H54 (cell line): ENCODE measurements around the gene SYDE1.
"Not testable (repeated sequence)": the region's sequence is repeated elsewhere in the genome, so short reads cannot be mapped to it uniquely, and the experiment has no call there.

ENCODE experiments used
- DNase-seq: peaks from one replicate; pipeline ENCODE4 v3.0.0; 2011; ENCODE audit warnings: low spot score, mixed read lengths; ENCODE audit not compliant: insufficient read length
- FAIRE-seq: peaks from 3 replicates; lab custom pipeline; 2011; peaks lifted over from hg19 to GRCh38; lab: Jason Lieb, UNC
- POLR2A ChIP-seq: IDR thresholded peaks from 2 replicates; pipeline ENCODE4 v1.6.1; 2011; ENCODE audit warnings: low read depth, mild to moderate bottlenecking, low read length

Gene SYDE1, protein sequence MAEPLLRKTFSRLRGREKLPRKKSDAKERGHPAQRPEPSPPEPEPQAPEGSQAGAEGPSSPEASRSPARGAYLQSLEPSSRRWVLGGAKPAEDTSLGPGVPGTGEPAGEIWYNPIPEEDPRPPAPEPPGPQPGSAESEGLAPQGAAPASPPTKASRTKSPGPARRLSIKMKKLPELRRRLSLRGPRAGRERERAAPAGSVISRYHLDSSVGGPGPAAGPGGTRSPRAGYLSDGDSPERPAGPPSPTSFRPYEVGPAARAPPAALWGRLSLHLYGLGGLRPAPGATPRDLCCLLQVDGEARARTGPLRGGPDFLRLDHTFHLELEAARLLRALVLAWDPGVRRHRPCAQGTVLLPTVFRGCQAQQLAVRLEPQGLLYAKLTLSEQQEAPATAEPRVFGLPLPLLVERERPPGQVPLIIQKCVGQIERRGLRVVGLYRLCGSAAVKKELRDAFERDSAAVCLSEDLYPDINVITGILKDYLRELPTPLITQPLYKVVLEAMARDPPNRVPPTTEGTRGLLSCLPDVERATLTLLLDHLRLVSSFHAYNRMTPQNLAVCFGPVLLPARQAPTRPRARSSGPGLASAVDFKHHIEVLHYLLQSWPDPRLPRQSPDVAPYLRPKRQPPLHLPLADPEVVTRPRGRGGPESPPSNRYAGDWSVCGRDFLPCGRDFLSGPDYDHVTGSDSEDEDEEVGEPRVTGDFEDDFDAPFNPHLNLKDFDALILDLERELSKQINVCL

DNA sequence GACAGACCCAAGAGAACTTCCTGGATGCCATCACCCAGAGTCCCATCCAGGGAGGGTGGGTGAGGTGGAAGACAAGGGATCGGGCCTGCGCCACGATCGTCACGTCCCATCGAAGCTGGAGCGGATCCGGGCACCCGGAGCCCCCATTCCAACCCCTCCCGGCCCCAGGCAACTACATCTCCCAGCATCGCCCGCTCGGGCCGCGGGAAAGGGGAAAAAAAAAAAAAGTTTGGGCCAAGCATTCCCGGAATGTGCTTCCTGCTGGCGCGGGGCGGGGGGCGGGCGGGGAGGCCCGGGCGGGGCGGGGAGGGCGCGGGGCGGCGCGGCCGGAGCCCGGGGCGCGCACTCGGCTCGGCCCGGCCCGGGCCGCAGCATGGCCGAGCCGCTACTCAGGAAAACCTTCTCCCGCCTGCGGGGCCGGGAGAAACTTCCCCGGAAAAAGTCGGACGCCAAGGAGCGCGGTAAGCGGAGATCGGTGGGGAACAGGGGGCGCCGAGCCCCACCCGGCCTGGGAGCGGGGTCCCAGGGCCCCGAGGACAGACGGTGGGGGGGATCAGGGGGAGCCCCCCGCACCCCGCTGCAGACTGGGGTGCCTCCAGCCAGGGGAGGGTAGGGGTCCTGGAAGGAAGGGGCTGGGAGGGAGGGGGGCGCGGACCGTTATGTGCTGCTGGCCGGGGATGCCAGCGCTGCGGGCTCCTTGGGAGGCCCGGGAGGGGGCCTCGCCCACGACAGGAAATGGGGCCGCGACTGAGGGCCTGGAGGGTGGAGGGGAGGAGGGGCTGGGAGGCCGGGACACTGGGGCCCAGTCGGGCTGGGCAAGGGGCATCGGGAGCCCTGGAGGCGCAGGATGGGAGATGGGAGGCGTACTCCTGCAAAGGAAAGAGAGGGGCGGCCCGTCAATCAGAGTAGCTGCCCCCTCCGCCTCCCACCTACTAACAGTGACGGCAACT is at the start of gene SYDE1:
Gene SYDE1 (plus strand): TSS at position 341 of the 950 bp plus-strand sequence. CDS start 33 bp downstream, at position 374.
- FAIRE-seq: no peak
- peak; percentile 48 for TF ChIP-seq POLR2A
- DNase-seq: peak; percentile 83

DNA sequence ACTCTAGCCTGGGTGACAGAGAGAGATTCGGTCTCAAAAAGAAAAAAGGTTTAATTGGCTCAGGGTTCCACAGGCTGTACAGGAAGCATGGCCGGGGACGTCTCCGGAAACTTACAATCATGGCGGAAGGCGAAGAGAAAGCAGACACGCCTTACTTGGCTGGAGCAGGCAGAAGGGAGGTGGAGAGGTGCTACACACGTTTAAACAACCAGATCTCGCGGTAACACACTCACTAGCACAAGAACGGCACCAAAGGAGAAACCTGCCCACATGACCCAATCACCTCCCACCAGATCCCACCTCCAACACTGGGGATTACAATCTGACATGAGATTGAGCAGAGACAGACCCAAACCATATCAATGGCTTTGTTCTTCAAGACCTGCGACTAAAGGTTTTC is 45.2 kb upstream of the SYDE1 start:
- TF ChIP-seq POLR2A: no peak
- DNase-seq: no peak
- FAIRE-seq: no peak

DNA sequence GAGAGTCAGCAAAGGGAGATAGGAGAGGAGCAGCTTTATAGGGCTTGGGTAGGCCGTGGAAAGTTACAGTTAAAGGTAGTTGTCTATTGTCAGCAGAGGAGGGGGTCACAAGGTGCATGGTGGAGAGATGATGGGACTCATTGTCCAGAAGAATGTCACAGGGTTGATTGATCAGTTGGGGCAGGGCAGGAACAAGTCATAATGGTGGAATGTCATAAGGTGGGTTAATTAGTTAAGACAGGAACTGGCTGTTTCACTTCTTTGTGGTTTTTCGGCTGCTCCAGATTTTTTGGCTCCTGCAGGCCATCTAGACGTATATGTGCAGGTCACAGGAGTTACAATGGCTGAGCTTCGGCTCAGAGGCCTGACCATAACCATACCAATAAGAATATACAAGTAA is 36.8 kb upstream of the SYDE1 start:
- DNase-seq, FAIRE-seq: not testable (repeated sequence)

DNA sequence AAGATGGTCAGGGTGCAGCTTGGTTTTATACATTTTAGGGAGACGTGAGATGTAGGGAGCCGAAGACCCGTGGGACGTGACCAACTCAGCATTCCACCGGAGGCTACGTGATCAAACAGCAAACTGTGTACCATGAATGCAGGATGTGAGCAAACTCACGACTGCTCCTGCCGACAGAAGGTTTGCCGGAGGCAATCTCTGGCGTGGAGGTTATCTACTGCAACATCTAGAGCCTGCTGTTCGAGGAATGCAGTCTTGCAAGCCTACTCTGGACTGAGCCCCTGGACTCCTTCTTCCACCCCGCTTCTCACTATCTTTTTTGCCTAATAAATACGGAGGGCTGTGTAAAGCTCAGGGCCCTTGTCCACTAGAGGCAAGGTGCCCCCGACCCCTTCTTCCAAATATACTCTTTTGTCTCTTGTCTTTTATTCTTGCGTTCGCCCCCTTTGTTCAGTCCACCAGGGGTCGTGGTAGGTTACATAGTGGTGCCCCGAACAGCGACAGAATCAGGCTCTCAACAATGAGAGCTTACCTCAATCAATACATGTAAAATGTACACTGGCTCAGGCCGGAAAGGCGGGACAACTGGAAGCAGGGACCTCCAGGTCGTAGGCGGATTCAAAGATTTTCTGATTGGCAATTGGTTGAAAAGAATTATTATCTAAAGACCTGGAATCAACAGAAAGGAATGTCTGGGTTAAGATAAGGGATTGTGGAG is 34.1 kb upstream of the SYDE1 start:
- DNase-seq (no peak), FAIRE-seq (no peak)
- TF ChIP-seq POLR2A: no peak

DNA sequence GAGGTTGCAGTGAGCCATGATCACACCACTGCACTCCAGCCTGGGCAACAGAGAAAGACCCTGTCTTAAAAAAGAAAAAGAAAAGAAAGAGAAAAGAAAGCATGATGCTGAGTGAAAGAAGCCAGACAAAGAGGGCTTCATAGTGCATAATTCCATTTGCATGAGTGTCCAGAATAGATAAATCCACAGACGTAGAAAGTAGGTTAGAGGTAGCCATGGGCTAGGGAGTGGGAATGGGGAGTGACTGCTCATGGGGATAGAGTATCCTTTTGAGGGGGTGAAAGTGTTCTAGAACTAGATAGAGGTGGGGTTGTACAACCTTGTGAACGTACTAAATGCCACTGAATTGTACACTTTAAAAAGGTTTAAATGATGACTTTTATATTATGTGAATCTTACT is 32.8 kb upstream of the SYDE1 start:
- TF ChIP-seq POLR2A: no peak
- FAIRE-seq (no peak), DNase-seq (no peak)

DNA sequence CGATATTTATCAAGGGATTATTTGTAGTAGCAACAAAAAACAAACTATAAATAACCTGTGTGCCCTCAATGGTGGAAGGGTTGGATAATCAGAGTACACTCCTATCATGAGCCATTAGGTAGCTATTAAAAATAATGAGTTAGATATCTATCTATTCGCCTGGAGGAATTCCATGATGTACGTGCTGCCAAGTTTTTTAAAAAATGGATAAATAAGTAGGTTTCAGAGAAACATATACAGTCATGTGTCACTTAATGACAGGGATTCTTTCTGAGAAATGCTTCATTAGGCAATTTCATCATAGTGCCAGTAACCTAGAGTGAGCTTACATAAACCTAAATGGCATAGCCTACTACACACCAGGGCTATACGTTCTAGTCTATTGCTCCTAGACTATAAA is 31.4 kb upstream of the SYDE1 start:
- TF ChIP-seq POLR2A: no peak
- DNase-seq: no peak
- FAIRE-seq: no peak

DNA sequence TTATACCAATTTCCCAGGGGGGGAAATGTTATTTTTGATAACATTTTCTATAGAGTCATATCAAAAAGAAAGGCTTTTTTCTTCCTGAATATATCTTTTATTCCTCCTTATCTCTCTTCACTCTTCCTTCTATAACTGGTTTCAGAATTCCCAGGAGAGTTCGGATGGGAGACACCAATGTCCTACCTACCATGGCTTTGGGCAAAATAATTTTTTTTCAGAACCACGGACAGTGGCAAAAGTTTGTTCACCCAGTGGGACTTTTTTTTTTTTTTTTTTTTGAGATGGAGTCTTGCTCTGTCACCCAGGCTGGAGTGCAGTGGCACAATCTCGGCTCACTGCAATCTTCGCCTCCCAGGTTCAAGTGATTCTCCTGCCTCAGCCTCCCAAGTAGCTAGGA is 27.2 kb upstream of the SYDE1 start:
- not testable (repeated sequence) for FAIRE-seq, DNase-seq

DNA sequence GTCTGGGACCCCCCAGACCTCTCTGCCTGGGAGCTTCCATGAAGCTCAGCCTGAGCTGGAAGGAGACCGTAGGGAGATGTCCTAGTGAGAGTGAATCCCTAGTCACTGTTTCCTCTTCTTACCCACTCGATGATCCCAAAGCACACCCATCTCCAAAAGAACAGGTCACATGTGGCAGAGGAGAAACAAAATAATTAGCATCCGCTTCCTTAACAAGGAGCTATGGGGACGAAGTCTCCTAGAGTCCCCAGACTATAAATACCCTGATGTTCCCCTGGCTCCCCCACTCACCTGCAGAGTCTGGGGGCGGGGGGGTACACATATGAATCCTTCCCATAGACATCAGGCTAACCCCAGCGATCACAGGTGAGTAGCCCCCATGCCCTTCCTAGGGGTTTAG is 25.3 kb upstream of the SYDE1 start, which contains the start of gene OR1I1:
Gene OR1I1 (plus strand): TSS at position 301 of the 400 bp plus-strand sequence. CDS start 4,855 bp downstream, outside the sequence.
- TF ChIP-seq POLR2A: no peak
- FAIRE-seq: no peak

DNA sequence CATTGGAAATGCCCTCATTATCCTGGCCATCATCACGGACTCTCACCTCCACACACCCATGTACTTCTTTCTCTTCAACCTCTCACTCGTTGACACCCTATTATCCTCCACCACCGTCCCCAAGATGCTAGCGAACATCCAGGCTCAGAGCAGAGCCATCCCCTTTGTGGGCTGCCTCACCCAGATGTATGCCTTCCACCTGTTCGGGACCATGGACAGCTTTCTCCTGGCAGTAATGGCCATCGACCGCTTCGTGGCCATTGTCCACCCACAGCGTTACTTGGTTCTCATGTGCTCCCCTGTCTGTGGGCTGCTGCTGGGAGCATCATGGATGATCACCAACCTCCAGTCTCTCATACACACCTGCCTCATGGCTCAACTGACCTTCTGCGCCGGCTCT is 20.0 kb upstream of the SYDE1 start:
- DNase-seq (no peak), FAIRE-seq (no peak)
- TF ChIP-seq POLR2A: no peak

More for the DNA sequence above, 25.3 kb upstream of the SYDE1 start, which contains the start of gene OR1I1:
- DNase-seq: no peak

DNA sequence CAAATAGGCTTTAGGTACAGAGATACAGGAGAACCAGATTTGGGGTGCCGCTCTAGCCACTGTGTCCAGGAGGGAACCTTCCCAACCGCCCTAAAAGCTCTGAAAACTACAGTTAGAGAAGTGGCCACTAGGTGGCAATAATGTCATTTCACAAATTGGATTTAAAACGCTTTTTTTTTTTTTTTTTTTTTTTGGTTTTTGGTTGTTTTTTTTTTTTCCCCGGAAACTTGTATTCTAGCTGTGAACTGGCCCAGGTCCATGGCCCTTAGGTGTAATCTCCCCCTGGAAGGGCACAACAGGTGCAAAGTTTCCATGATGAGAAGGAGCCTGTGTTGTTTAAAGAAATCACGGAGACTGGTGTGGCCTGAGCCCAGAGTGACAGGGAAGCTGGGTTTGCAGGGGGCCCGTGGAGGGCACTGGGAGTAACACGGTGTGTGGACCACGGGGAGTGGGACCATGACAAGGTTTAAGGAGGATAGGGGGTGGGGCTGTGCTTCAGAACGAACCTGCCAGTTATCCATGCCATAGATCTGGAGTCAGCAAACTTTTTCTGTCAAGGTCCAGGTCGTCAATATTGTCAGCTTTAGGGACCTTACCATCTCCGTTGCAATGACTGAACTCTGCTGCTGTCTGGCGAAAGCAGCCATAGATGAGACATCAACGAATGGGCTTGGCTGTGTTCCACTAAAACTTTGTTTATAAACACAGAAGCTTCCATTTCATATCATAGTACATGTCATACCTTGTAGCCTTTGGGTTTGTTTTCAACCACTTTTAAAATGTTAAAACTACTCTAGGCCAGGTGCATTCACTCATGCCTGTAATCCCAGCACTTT is 15.1 kb upstream of the SYDE1 start:
- TF ChIP-seq POLR2A: no peak
- FAIRE-seq (no peak), DNase-seq (no peak)

DNA sequence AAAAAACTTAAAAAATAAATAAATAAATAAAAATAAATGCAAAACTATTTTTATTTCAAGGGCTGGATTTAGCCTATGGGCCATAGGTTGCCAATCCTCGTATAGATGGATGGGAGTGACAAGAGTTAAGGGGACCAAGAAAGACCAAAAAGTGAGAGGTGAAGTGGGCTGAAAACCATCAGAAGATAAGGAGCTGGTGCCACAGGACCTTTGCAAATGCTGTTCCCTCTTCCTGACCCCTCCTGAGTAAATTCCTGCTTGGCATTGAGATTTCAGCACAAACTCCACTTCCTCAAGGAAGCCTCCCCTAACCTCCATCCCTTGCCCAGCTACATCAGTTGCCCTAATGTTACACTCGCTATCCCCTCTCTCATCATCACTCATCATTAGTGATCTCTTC is 14.2 kb upstream of the SYDE1 start:
- FAIRE-seq: no peak
- TF ChIP-seq POLR2A: no peak
- no peak for DNase-seq

DNA sequence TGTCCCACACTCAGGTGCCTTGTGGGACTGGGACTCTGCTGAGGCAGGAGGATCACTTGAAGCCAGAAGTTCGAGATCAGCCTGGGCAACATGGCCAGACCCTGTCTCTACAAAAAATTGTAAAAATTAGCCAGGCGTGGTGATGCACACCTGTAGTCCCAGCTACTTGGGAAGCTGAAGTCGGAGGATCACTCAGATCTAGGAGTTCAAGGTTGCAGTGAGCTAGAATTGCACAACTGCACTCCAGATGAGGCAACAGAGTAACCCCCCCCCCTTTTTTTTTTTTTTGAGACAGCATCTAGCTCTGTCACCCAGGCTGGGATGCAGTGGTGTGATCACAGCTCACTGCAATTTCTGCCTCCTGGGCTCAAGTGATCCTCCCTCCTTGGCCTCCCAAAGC is 11.0 kb upstream of the SYDE1 start:
- DNase-seq (no peak), FAIRE-seq (no peak)
- no peak for TF ChIP-seq POLR2A

DNA sequence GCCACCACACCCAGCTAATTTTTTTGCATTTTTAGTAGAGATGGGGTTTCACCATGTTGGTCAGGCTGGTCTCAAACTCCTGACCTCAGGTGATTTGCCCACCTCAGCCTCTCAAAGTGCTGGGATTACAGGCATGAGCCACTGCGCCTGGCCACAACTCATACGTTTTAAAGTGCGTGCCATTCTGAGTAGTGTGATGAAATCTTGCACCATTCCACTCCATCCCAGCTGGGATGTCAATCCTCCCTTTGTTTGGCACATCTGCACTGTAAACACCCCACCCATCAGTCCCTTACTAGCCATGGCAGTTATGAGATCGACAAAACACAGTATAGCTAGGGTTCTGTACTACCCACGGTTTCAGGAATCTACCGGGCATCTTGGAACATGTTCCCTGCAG is 9.2 kb upstream of the SYDE1 start:
- FAIRE-seq, DNase-seq: not testable (repeated sequence)
